Activated CD4-positive, alpha-beta memory T cell treated with anti-CD3 and anti-CD28 coated beads for 36 hours (primary cell): ENCODE measurements around the gene CNTNAP5. TPM values are rescaled to one million over a fixed set of nuclear protein-coding genes. Genes with fewer than 3 reads are reported as not detected.

Experiments
- CTCF ChIA-PET: fragments of 350-600 bp; sonication (Branson Sonifier 250); formaldehyde crosslinking; loops from one replicate; lab custom pipeline; 2021; ENCODE audit warnings: antibody characterized with exemption, inconsistent platforms; lab: Charles Lee
- POLR2A ChIA-PET: fragments of 350-600 bp; sonication (Branson Sonifier 250); formaldehyde crosslinking; loops from one replicate; lab custom pipeline; 2021; ENCODE audit warnings: antibody characterized with exemption; lab: Charles Lee
- DNase-seq: peaks from one replicate; pipeline ENCODE4 v3.0.0-alpha.2; 2020
- H3K27ac Mint-ChIP-seq: one replicate; pipeline ENCODE4 v1.8.0; 2021; ENCODE audit warnings: mixed read lengths
- H3K27me3 Mint-ChIP-seq: one replicate; pipeline ENCODE4 v1.8.0; 2021; ENCODE audit warnings: mixed read lengths
- H3K36me3 Mint-ChIP-seq: one replicate; pipeline ENCODE4 v1.8.0; 2021; ENCODE audit warnings: mixed read lengths
- H3K4me1 Mint-ChIP-seq: one replicate; pipeline ENCODE4 v1.8.0; 2021; ENCODE audit warnings: low read depth, mixed read lengths
- H3K4me3 Mint-ChIP-seq: one replicate; pipeline ENCODE4 v1.8.0; 2021; ENCODE audit warnings: mild to moderate bottlenecking, mixed read lengths
- H3K9me3 Mint-ChIP-seq: one replicate; pipeline ENCODE4 v1.8.0; 2021; ENCODE audit warnings: mixed read lengths
- intact Hi-C: fragments of 100-400 bp; cut with micrococcal nuclease; formaldehyde crosslinking; loops from one replicate; pipeline ENCODE4 v1.15.1; 2023
- total RNA-seq, 2 experiments: library from RNA; stranded (reverse); gene quantifications; one replicate each; pipeline ENCODE4 v1.2.3, GENCODE V29; 2021

CNTNAP5 gene
- total RNA-seq, 2 experiments from 2014 or later, result not detected

DNA sequence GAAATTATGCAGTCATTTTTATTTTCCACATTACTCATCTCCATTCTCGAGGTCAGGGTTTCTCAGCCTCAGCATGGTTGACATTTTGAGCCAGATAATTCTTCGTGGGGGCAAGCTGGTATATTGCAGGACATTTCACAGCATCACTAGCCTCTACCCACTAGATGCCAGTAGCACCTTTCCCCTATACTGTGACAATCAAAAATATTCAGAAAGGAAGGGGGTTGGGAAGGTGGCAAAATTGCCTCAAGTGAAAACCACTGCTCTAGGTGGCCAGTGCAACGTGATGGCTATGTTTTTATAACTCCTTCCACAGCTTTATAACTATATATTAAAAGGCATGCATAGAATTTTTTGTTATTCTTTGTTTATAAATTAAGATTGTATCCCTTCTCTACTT, 294.5 kb downstream of the CNTNAP5 start:
- DNase-seq, result no peak
- ChIA-PET POLR2A (no interaction called here), CTCF (no interaction called here)
- Mint-ChIP-seq H3K4me3 (no peak overlapping the region), H3K36me3 (no peaks in the 10 kb centered on the region), H3K27me3 (no peaks in the 10 kb centered on the region), H3K27ac (no peak overlapping the region), H3K4me1 (no peaks in the 10 kb centered on the region), H3K9me3 (peaks cover 5% of the 10 kb centered on the region)
- intact Hi-C loops, result no loop called here

DNA sequence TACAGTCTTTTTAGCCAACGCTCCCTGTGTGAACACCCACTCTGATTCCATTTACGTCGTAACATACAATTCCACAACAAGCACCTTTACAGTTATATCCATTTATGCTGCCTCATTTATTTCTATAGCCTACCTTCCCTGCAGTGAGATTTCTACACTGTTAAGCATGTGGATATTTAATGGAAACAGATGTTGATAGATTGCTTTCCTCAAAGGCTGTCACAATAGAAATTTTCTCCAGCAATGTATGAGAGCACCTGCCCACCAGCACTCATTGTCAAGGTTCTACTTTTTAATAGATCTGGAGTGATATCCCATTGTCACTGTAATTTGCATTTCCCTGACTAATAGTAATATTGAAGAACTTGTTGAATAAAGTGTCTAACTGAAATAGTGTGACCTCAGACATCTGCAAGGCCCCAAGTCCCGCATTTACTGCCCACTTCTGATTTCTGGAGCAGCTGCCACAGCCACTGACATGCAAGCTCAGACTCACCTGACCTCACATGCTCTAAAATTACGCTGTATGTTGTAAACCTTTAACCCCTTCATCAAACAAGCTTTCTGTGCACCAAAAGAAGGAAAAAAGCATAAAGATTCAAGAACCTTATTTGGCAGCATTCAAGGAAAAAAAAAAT, 295.1 kb downstream of the CNTNAP5 start:
- Mint-ChIP-seq H3K4me3 (no peak overlapping the region), H3K27me3 (no peaks in the 10 kb centered on the region), H3K9me3 (peaks cover 5% of the 10 kb centered on the region), H3K36me3 (no peaks in the 10 kb centered on the region), H3K4me1 (no peaks in the 10 kb centered on the region), H3K27ac (no peak overlapping the region)
- DNase-seq, result no peak
- intact Hi-C loops, result no loop called here
- CTCF ChIA-PET, result no interaction called here
- POLR2A ChIA-PET, result no interaction called here

DNA sequence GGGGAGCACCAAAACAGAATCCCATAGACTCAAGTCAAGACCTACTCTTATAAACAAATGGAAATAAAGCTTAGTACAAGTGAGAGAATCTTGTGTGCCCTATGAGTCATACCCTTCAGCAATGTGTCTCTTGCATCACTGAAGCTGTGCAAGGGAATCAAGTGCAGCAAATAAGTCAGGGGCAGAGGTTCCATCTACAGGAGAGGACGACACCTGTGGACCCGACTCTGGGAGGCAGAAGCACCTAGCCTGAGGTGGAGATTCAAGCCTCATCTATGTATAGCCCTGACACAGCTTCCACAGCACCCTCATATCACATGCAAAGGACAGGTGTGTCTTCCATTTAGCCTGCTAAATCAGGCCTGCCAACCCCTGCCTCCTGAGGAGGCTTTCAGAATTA, 298.2 kb downstream of the CNTNAP5 start:
- H3K36me3 Mint-ChIP-seq, result no peaks in the 10 kb centered on the region
- H3K27me3 Mint-ChIP-seq, result no peaks in the 10 kb centered on the region
- ChIA-PET POLR2A (no interaction called here), CTCF (no interaction called here)
- H3K9me3 Mint-ChIP-seq, result peaks cover 5% of the 10 kb centered on the region
- no peak overlapping the region for H3K27ac Mint-ChIP-seq
- H3K4me1 Mint-ChIP-seq, result no peaks in the 10 kb centered on the region
- H3K4me3 Mint-ChIP-seq, result no peak overlapping the region
- DNase-seq, result no peak
- intact Hi-C loops, result no loop called here

DNA sequence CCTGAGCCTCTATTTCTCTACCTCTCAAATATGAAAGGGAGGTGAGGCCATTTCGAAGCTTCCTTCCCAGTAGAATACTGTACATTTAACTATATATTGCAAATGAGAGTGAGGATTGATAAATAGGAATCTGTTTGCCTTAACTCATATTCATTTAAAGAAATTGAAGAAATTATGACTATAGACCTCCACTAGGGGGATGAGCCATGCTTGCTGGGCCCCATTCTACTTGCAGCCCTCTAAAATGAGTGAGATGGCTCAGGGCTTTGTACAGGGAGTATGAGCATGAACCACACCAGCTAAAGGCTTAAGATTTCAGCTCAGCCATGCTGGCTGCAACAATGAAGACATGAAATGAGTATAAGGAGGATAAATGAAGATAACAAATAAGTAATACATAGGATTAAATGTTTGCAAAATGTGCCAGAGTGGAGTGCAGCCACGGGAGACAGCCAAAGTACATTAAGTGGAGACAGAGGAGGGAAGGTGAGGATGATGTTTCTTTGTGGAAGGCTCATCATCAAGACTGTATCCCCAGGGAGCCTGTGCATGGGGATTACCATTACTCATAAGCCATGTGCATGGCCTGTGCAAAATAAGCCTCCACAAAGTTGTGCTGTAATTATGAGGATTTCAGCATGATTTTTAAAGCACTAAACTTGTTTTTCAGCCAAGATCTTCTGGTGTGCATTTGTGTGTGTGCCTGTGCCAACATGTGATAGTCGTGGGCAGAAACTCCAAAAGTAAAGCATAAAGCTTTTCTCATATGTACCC, 300.8 kb downstream of the CNTNAP5 start:
- H3K27ac Mint-ChIP-seq, result no peak overlapping the region
- no peaks in the 10 kb centered on the region for H3K36me3 Mint-ChIP-seq
- H3K4me1 Mint-ChIP-seq, result no peaks in the 10 kb centered on the region
- intact Hi-C loops, result no loop called here
- H3K27me3 Mint-ChIP-seq, result no peaks in the 10 kb centered on the region
- no peak for DNase-seq
- CTCF ChIA-PET, result no interaction called here
- POLR2A ChIA-PET, result no interaction called here
- peaks cover 7% of the 10 kb centered on the region for H3K9me3 Mint-ChIP-seq
- no peak overlapping the region for H3K4me3 Mint-ChIP-seq

DNA sequence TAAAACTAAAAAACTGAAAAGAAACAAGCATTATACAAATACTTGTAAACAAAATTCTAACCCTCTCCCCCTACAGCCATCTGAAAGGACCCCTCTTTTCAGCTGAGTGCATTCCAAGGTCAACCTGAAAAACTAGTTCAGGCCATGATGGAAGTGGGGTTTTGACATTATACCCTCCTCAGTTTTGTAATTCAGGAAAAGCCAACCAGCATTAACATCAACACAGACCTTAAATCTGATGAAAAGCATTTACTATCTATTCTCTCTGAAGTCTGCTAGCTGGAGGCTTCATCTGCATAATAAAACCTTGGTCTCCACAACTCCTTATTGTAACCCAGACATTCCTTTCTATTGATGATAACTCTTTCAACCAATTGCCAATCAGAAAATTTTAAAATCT, 302.2 kb downstream of the CNTNAP5 start:
- peaks cover 7% of the 10 kb centered on the region for H3K9me3 Mint-ChIP-seq
- ChIA-PET POLR2A (no interaction called here), CTCF (no interaction called here)
- no peak for DNase-seq
- no peaks in the 10 kb centered on the region for H3K27me3 Mint-ChIP-seq
- H3K27ac Mint-ChIP-seq, result no peak overlapping the region
- no peaks in the 10 kb centered on the region for H3K4me1 Mint-ChIP-seq
- no peaks in the 10 kb centered on the region for H3K36me3 Mint-ChIP-seq
- H3K4me3 Mint-ChIP-seq, result no peak overlapping the region
- intact Hi-C loops, result no loop called here

DNA sequence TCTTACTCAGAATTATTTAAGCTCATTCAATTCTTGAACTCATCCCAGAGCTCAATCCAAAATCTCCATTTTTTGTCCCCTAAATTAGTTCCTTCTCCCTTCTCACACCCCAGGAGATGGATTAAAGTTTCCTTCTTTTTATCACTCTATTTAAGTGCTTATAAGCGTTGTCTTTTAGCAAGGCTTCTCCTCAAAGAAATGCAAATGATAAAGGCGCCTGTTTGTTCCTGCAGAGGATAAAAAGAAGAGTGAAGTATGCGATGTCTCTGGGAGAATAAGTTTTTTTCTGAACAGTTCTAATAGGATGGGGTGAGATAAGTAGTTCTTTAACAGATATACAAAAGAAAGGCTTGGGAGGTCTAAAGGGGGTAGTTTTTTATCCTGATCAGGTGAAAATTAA, 303.3 kb downstream of the CNTNAP5 start:
- Mint-ChIP-seq H3K9me3 (peaks cover 7% of the 10 kb centered on the region), H3K27me3 (no peaks in the 10 kb centered on the region), H3K4me3 (no peak overlapping the region), H3K4me1 (no peaks in the 10 kb centered on the region), H3K27ac (no peak overlapping the region), H3K36me3 (no peaks in the 10 kb centered on the region)
- no peak for DNase-seq
- CTCF ChIA-PET, result interaction anchor here (0.7 kb wide), 1 partner anchor 175 kb away, joined by 3 read pairs; no protein-coding TSS in a partner anchor
- POLR2A ChIA-PET, result no interaction called here
- intact Hi-C loops, result no loop called here

DNA sequence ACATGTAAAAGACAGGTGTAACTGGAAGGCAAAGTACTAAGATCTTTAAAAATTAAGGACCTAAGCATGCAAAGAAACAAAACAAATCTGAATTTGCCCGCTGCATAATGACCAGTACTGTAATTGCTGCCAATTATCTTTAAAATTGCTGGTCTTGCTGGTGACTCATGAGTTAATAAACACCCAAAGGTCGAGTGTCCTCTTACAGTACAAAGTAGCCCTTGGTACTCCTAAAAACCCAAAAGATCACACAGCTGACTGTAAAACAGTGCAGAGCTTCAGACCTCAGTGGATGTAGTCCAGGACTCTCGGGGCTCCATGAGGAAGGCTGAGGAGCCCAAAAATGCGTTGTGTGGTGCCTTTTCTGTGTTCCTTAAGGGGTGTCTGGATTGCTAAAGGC, 308.7 kb downstream of the CNTNAP5 start:
- intact Hi-C loops, result no loop called here
- no peaks in the 10 kb centered on the region for H3K36me3 Mint-ChIP-seq
- ChIA-PET CTCF (no interaction called here), POLR2A (no interaction called here)
- H3K9me3 Mint-ChIP-seq, result peaks cover 8% of the 10 kb centered on the region
- no peak for DNase-seq
- no peaks in the 10 kb centered on the region for H3K4me1 Mint-ChIP-seq
- H3K27ac Mint-ChIP-seq, result no peak overlapping the region
- no peaks in the 10 kb centered on the region for H3K27me3 Mint-ChIP-seq
- no peak overlapping the region for H3K4me3 Mint-ChIP-seq

DNA sequence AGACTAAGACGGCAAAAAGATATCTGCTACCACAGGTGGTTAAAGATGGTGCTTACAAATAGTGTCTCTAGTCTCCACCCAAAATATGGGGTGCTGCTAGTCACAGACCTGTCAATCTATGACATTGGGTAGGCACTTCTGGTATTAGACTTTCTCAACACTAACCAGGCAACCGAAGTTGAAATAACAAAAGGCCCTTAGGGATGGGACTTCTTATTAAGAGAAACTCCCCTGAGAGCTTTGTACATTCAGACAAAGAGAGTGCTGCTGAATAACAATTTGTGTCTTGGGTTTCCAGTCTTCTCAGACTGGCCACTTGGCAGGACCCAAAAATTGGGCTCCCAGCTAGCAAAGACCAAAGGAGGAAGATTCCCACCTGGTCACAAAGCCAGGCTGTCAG, 310.0 kb downstream of the CNTNAP5 start:
- Mint-ChIP-seq H3K27ac (no peak overlapping the region), H3K4me3 (no peak overlapping the region), H3K27me3 (no peaks in the 10 kb centered on the region), H3K4me1 (no peaks in the 10 kb centered on the region), H3K36me3 (no peaks in the 10 kb centered on the region), H3K9me3 (peaks cover 9% of the 10 kb centered on the region)
- no peak for DNase-seq
- ChIA-PET POLR2A (no interaction called here), CTCF (no interaction called here)
- intact Hi-C loops, result no loop called here

DNA sequence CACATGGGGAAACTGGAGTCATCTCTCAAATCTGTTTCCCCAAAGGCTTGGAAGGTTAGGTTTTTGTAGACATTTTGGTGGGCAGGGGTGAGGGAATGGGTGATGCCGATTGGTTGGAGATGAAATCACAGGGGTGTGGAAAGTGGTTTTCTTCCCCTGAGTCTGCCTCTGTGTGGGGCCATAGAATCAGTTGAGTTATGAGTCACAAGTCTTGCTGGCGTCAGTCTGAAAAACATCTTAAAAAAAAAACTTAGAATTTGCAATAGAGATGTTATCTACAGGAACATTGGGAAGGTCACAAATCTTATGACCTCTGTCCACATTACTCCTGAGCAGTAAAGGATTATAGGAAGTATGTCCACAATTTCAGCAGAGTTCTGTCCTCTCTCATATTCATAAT, 314.6 kb downstream of the CNTNAP5 start:
- ChIA-PET POLR2A (no interaction called here), CTCF (no interaction called here)
- no peak overlapping the region for H3K27ac Mint-ChIP-seq
- H3K36me3 Mint-ChIP-seq, result no peaks in the 10 kb centered on the region
- H3K4me3 Mint-ChIP-seq, result no peak overlapping the region
- H3K4me1 Mint-ChIP-seq, result no peaks in the 10 kb centered on the region
- peaks cover 12% of the 10 kb centered on the region for H3K9me3 Mint-ChIP-seq
- intact Hi-C loops, result no loop called here
- no peaks in the 10 kb centered on the region for H3K27me3 Mint-ChIP-seq
- no peak for DNase-seq

DNA sequence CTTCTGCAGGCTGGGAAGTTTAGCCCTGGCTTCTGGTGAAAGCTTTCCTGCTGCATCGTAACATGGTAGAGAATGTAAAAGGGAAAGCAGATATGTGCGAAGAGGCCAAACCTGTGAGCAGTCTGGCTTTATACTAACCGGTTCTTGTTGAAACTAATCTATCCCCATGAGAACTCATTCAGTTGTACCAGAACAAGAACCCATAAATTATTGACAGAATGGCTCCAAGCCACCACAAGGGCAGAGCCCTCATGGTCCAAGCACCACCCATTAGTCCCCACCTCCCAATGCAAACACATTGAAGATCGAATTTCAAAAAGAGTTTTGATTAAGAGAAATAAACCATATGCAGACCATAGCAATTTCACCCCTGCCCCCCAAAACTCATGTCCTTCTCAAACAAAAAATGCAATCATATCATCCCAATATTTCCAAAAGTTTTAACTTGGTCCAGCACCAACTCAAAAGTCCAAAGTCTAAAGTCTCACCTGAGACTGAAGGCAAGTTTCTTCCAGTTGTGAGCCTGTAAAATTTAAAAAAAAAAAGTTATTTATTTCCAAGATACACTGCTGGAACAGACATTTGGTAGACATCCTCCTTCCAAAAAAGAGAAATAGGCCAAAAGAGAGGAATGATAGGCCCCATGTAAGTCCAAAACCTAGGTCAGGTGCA, 318.9 kb downstream of the CNTNAP5 start:
- DNase-seq, result no peak
- peaks cover 5% of the 10 kb centered on the region for H3K9me3 Mint-ChIP-seq
- POLR2A ChIA-PET, result no interaction called here
- CTCF ChIA-PET, result no interaction called here
- no peaks in the 10 kb centered on the region for H3K27me3 Mint-ChIP-seq
- no peaks in the 10 kb centered on the region for H3K4me1 Mint-ChIP-seq
- no peaks in the 10 kb centered on the region for H3K36me3 Mint-ChIP-seq
- H3K4me3 Mint-ChIP-seq, result no peak overlapping the region
- H3K27ac Mint-ChIP-seq, result no peak overlapping the region
- intact Hi-C loops, result no loop called here

DNA sequence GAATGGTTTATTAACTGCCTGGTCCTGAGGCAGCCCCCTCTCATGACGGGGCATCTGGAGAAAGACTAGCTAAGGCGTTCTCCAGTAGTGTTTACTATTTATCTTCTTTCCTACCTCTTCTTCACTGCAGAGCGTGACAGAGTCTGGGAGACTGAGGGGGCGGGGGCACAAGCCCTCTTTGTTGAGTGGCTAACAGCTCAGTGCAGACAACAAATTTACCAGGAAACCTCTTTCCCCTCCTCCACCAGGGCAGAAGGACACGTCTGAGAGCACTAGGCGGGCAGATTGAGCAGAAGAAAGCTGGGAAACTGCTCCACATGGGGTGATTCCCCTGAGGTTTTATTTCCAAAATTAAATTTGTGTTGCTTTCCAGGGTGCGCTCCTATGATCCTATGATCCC, 322.1 kb downstream of the CNTNAP5 start:
- Mint-ChIP-seq H3K36me3 (no peaks in the 10 kb centered on the region), H3K4me1 (no peaks in the 10 kb centered on the region), H3K27me3 (no peaks in the 10 kb centered on the region), H3K9me3 (peaks cover 5% of the 10 kb centered on the region), H3K4me3 (no peak overlapping the region), H3K27ac (no peak overlapping the region)
- intact Hi-C loops, result no loop called here
- CTCF ChIA-PET, result no interaction called here
- POLR2A ChIA-PET, result no interaction called here
- no peak for DNase-seq

DNA sequence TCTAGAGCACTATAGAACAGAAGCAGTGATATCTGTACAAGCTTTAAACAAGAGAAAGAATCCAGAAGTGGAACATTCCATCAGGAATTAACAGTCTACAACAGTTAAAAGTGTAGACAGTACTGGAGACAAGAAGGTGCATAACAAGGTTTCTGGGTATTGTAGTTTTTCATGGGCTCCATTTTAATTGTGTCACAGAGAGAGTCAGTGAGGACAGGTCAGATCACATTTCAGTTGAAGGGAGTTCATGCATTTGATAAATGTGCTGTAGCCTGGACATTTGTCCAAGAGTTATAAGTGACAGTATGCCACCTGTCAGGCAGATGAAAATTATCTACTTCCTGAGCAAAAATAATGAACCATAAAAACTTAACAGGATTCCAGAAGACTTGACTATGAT, 328.6 kb downstream of the CNTNAP5 start:
- no peaks in the 10 kb centered on the region for H3K36me3 Mint-ChIP-seq
- intact Hi-C loops, result no loop called here
- H3K27ac Mint-ChIP-seq, result no peak overlapping the region
- ChIA-PET CTCF (no interaction called here), POLR2A (no interaction called here)
- no peaks in the 10 kb centered on the region for H3K27me3 Mint-ChIP-seq
- no peak overlapping the region for H3K4me3 Mint-ChIP-seq
- DNase-seq, result no peak
- H3K9me3 Mint-ChIP-seq, result peaks cover 13% of the 10 kb centered on the region
- H3K4me1 Mint-ChIP-seq, result no peaks in the 10 kb centered on the region
